Measurements from ENCODE around the gene PPRC1.

The PPRC1 gene

GRCh38 chr10:102150970-102151773 is 18.3 kb downstream of the PPRC1 start:
- Mint-ChIP-seq H3K36me3 (peaks cover 75 to 81% of the 10 kb centered on the region in 2 donors), H3K9me3 (no peaks in the 10 kb centered on the region), H3K4me3 (peak overlapping the region; percentile 97 to 98), H3K27ac (peak overlapping the region; percentile 98), H3K27me3 (no peaks in the 10 kb centered on the region), H3K4me1 (peaks cover 29 to 66% of the 10 kb centered on the region in 2 donors)
- ATAC-seq (replicated peaks) (no peak), DNase-seq (no peak)

GRCh38 chr10:102151774-102152544 is 19.1 kb downstream of the PPRC1 start, which contains the start of gene NOLC1:
Gene NOLC1 (plus strand): TSS chr10:102152389. CDS start chr10:102152411, 22 bp downstream.
- no peaks in the 10 kb centered on the region for H3K27me3 Mint-ChIP-seq
- H3K36me3 Mint-ChIP-seq: peaks cover 71 to 75% of the 10 kb centered on the region in 2 donors
- no peaks in the 10 kb centered on the region for H3K9me3 Mint-ChIP-seq
- peak; percentile 96 to 97 for ATAC-seq (replicated peaks)
- H3K4me1 Mint-ChIP-seq: peaks cover 30 to 73% of the 10 kb centered on the region in 2 donors
- DNase-seq: peak; percentile 99
- peak within 1 kb of the TSS; percentile 97 to 98 for H3K4me3 Mint-ChIP-seq
- H3K27ac Mint-ChIP-seq: peak within 1 kb of the TSS; percentile 98

DNA sequence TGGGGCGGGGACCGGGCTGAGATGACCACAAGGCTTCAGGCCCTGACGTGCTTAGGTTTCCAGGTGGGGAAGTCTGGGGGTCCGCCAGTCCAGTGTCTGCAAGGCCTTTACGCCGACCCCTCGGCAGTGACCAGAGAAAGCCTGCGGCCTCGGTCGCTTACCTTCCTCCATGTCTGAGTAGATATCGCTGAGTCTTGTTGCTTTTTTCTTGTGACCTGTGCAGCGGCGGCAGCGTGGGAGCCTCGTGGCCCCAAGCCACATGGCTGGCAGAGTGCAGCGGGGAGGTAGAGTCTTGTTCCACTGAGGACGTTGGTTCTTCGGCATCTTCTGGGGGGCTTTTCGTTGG is 19.7 kb downstream of the PPRC1 start:
- DNase-seq (no peak), ATAC-seq (replicated peaks) (peak; percentile 38 to 46)
- Mint-ChIP-seq H3K27me3 (no peaks in the 10 kb centered on the region), H3K4me1 (peaks cover 29 to 79% of the 10 kb centered on the region in 2 donors), H3K9me3 (no peaks in the 10 kb centered on the region), H3K4me3 (peak overlapping the region; percentile 97 to 98), H3K36me3 (peaks cover 71 to 75% of the 10 kb centered on the region in 2 donors), H3K27ac (peak overlapping the region; percentile 98)

DNA sequence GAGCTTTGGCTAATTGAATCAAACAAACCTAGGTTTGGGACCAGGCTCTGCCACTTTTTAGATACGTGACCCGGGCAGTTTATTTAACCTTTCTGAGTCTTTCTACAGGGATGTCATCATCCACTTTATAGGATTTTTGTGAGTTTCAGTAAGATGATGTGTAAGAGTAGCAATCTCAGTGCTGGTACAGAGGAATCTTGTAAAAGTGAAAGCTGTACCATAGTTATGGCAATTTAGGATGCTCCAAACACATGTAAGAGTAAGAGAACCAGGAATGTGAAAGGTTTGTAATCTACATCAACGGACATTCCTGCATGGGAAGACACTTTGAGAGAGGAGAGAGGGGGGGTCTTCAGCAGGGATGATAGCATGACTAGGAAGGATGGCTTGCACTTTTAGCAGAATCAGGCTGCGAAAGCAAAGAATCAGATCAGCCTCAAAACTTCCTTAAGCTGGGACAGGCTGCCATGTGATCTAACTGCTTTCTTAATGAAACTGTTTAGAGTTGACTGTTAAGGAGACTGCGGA is 20.3 kb downstream of the PPRC1 start:
- Mint-ChIP-seq H3K4me3 (peak overlapping the region; percentile 97 to 98), H3K27me3 (no peaks in the 10 kb centered on the region), H3K36me3 (peaks cover 66 to 71% of the 10 kb centered on the region in 2 donors), H3K9me3 (no peaks in the 10 kb centered on the region), H3K27ac (peak overlapping the region; percentile 98), H3K4me1 (peaks cover 30 to 79% of the 10 kb centered on the region in 2 donors)
- DNase-seq (no peak), ATAC-seq (replicated peaks) (no peak)

- H3K27me3 Mint-ChIP-seq: no peaks in the 10 kb centered on the region
- peak overlapping the region; percentile 62 to 72 for H3K4me3 Mint-ChIP-seq
- H3K36me3 Mint-ChIP-seq: peaks cover 61 to 69% of the 10 kb centered on the region in 2 donors
- no peak for ATAC-seq (replicated peaks)
- peak overlapping the region; percentile 88 for H3K27ac Mint-ChIP-seq
- H3K9me3 Mint-ChIP-seq: no peaks in the 10 kb centered on the region
- DNase-seq: no peak
- peaks cover 31 to 70% of the 10 kb centered on the region in 2 donors for H3K4me1 Mint-ChIP-seq
Measured at GRCh38 chr10:102154466-102155116, 21.8 kb downstream of the PPRC1 start.

- ATAC-seq (replicated peaks) (no peak), DNase-seq (no peak)
- Mint-ChIP-seq H3K27ac (peak overlapping the region; percentile 31), H3K27me3 (no peaks in the 10 kb centered on the region), H3K4me3 (no peak overlapping the region), H3K36me3 (peaks cover 65 to 73% of the 10 kb centered on the region in 2 donors), H3K9me3 (no peaks in the 10 kb centered on the region), H3K4me1 (peaks cover 23 to 51% of the 10 kb centered on the region in 2 donors)
Measured at GRCh38 chr10:102157224-102157623, 24.4 kb downstream of the PPRC1 start.

GRCh38 chr10:102159051-102159597 is 26.3 kb downstream of the PPRC1 start:
- ATAC-seq (replicated peaks) (no peak), DNase-seq (no peak)
- Mint-ChIP-seq H3K9me3 (no peaks in the 10 kb centered on the region), H3K36me3 (peaks cover 55 to 64% of the 10 kb centered on the region in 2 donors), H3K4me1 (peaks cover 20 to 35% of the 10 kb centered on the region in 2 donors), H3K27ac (no peak overlapping the region), H3K4me3 (no peak overlapping the region), H3K27me3 (no peaks in the 10 kb centered on the region)

- Mint-ChIP-seq H3K9me3 (no peaks in the 10 kb centered on the region), H3K27me3 (no peaks in the 10 kb centered on the region), H3K27ac (no peak overlapping the region), H3K4me1 (peaks cover 16 to 28% of the 10 kb centered on the region in 2 donors), H3K4me3 (no peak overlapping the region), H3K36me3 (peaks cover 49 to 59% of the 10 kb centered on the region in 2 donors)
- no peak for DNase-seq
- no peak for ATAC-seq (replicated peaks)
Measured at GRCh38 chr10:102159831-102160230, 27.0 kb downstream of the PPRC1 start.

- DNase-seq: no peak
- Mint-ChIP-seq H3K27ac (no peak overlapping the region), H3K27me3 (no peaks in the 10 kb centered on the region), H3K4me3 (no peak overlapping the region), H3K4me1 (peaks cover 0 to 5% of the 10 kb centered on the region in 2 donors), H3K9me3 (no peaks in the 10 kb centered on the region), H3K36me3 (peaks cover 29 to 37% of the 10 kb centered on the region in 2 donors)
- ATAC-seq (replicated peaks): no peak
Measured at GRCh38 chr10:102163342-102163989, 30.6 kb downstream of the PPRC1 start.

DNA sequence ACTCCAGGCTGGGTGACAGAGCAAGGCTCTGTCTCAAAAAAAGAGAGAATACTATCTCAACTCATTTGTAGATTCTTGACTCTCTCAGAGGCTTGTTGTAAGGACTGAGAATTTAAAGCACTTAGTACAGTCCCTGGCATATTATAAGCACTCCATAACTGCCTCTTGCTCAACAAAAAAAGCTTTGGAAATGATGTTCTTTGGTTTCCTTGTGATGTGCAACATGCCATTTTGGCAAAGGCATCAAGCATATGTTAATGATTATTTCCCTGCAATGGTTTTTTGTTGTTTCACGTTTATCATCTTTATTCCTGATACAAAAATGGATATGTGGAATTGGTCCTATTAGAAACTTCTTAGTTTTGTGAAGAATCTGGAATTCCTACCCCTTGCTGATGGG is 35.0 kb downstream of the PPRC1 start:
- DNase-seq (no peak), ATAC-seq (replicated peaks) (no peak)
- Mint-ChIP-seq H3K36me3 (peaks cover 4 to 10% of the 10 kb centered on the region in 2 donors), H3K9me3 (no peaks in the 10 kb centered on the region), H3K27ac (no peak overlapping the region), H3K4me1 (peaks cover 0 to 5% of the 10 kb centered on the region in 2 donors), H3K4me3 (no peak overlapping the region), H3K27me3 (no peaks in the 10 kb centered on the region)

DNA sequence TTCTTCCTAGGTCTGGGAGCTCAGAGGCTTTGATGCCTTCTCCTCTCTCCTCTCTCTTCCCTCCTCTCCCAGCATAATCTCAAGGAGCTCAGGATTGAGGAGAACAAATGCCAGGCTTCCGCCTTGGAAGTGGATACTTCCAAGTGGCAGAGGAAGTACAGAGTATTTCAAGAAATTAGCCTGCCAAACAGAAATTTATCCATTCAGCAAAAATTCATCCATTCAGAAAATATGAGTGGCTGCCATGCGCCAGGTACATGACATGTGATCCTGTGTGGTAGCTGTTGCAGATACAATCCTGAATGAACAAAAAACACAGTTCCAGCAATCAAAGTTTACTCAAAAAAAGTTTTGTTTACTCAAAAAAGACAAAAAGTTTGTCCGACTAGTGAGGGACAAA is 37.8 kb downstream of the PPRC1 start:
- Mint-ChIP-seq H3K36me3 (peaks cover 0 to 4% of the 10 kb centered on the region in 2 donors), H3K27me3 (no peaks in the 10 kb centered on the region), H3K27ac (no peak overlapping the region), H3K4me1 (peaks cover 0 to 5% of the 10 kb centered on the region in 2 donors), H3K4me3 (no peak overlapping the region), H3K9me3 (no peaks in the 10 kb centered on the region)
- ATAC-seq (replicated peaks) (no peak), DNase-seq (no peak)

DNA sequence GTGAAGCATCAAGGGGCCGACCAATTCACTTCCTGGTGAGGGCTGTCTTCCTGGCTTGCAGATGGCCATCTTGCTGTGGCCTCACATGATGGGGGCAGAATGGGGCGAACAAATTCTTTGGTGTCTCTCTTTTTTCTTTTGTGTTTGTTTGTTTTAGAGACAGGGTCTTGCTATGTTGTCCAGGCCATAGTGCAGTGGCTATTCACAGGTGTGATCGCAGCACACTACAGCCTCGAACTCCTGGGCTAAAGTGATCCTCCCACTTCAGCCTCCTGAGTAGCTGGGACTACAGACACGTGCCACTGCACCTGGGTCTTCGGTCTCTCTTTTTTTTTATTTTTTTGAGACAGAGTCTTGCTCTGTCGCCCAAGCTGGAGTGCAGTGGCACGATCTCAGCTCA is 39.4 kb downstream of the PPRC1 start:
- Mint-ChIP-seq H3K27me3 (peaks cover 0 to 5% of the 10 kb centered on the region in 2 donors), H3K36me3 (no peaks in the 10 kb centered on the region), H3K4me1 (peaks cover 0 to 5% of the 10 kb centered on the region in 2 donors), H3K4me3 (no peak overlapping the region), H3K27ac (no peak overlapping the region), H3K9me3 (no peaks in the 10 kb centered on the region)
- ATAC-seq (replicated peaks): no peak
- no peak for DNase-seq

GRCh38 chr10:102175415-102175814 is 42.6 kb downstream of the PPRC1 start:
- ATAC-seq (replicated peaks): no peak
- Mint-ChIP-seq H3K27ac (no peak overlapping the region), H3K4me3 (no peak overlapping the region), H3K36me3 (no peaks in the 10 kb centered on the region), H3K27me3 (peaks cover 0 to 17% of the 10 kb centered on the region in 2 donors), H3K4me1 (no peaks in the 10 kb centered on the region), H3K9me3 (no peaks in the 10 kb centered on the region)
- no peak for DNase-seq
